GM19463 (cell line): Measurements from ENCODE around the gene CACNB2.

Experiments used
- ATAC-seq: cut with Tn5 transposase; IDR thresholded peaks from one replicate; pipeline ENCODE4 v1.9.1; 2021; ENCODE audit warnings: mild to moderate bottlenecking, moderate library complexity; ENCODE audit not compliant: unreplicated experiment

CACNB2 gene

GRCh38 chr10:18140149-18140956 is at the start of gene CACNB2:
Gene CACNB2, plus strand, starts transcription at chr10:18140424.
- no peak for ATAC-seq

GRCh38 chr10:18094332-18094731 is 45.9 kb upstream of the CACNB2 start:
- no peak for ATAC-seq

- ATAC-seq: no peak
These were observed 45.4 kb upstream of the CACNB2 start for GRCh38 chr10:18094793-18095192.

- no peak for ATAC-seq
These were observed 42.7 kb upstream of the CACNB2 start for GRCh38 chr10:18097524-18097923.

- ATAC-seq: no peak
These were observed 42.0 kb upstream of the CACNB2 start for GRCh38 chr10:18098201-18098600.

GRCh38 chr10:18099415-18099814 is 40.8 kb upstream of the CACNB2 start:
- ATAC-seq: no peak

GRCh38 chr10:18100669-18101068 is 39.6 kb upstream of the CACNB2 start:
- ATAC-seq: no peak

- no peak for ATAC-seq
These were observed 37.8 kb upstream of the CACNB2 start for GRCh38 chr10:18102404-18102803.

GRCh38 chr10:18104223-18104872 is 35.9 kb upstream of the CACNB2 start:
- ATAC-seq: no peak

- ATAC-seq: no peak
These were observed 30.8 kb upstream of the CACNB2 start for GRCh38 chr10:18109341-18109870.

- ATAC-seq: no peak
These were observed 26.3 kb upstream of the CACNB2 start for GRCh38 chr10:18113881-18114280.

- no peak for ATAC-seq
These were observed 22.9 kb upstream of the CACNB2 start for GRCh38 chr10:18117276-18117675.

GRCh38 chr10:18122753-18123152 is 17.5 kb upstream of the CACNB2 start:
- no peak for ATAC-seq

GRCh38 chr10:18133046-18133445 is 7.2 kb upstream of the CACNB2 start:
- no peak for ATAC-seq

- no peak for ATAC-seq
These were observed 5.7 kb upstream of the CACNB2 start for GRCh38 chr10:18134509-18134908.

GRCh38 chr10:18134921-18135320 is 5.3 kb upstream of the CACNB2 start:
- no peak for ATAC-seq

GRCh38 chr10:18136073-18136791 is 4.0 kb upstream of the CACNB2 start:
- ATAC-seq: no peak

GRCh38 chr10:18137111-18137510 is 3.1 kb upstream of the CACNB2 start:
- ATAC-seq: no peak

- no peak for ATAC-seq
These were observed 977 bp downstream of the CACNB2 start for GRCh38 chr10:18140957-18141845.

- ATAC-seq: no peak
These were observed 1.9 kb downstream of the CACNB2 start for GRCh38 chr10:18142151-18142550.

- no peak for ATAC-seq
These were observed 4.2 kb downstream of the CACNB2 start for GRCh38 chr10:18144396-18144795.
